GM18861 (cell line): ENCODE measurements around the gene ARHGAP5.
"Not testable (repeated sequence)": the region's sequence is repeated elsewhere in the genome, so short reads cannot be mapped to it uniquely, and the experiment has no call there.

Source experiments
- ATAC-seq: cut with Tn5 transposase; IDR thresholded peaks from one replicate; pipeline ENCODE4 v1.9.1; 2021; ENCODE audit not compliant: unreplicated experiment

The ARHGAP5 gene

GRCh38 chr14:32104308-32104707 is 27.2 kb downstream of the ARHGAP5 start:
- ATAC-seq: no peak

GRCh38 chr14:32104803-32105202 is 27.7 kb downstream of the ARHGAP5 start:
- ATAC-seq: no peak

- no peak for ATAC-seq
Measured at GRCh38 chr14:32109676-32110547, 32.8 kb downstream of the ARHGAP5 start.

GRCh38 chr14:32110548-32110896 is 33.4 kb downstream of the ARHGAP5 start:
- no peak for ATAC-seq

GRCh38 chr14:32121536-32121935 is 44.4 kb downstream of the ARHGAP5 start:
- ATAC-seq: no peak

- no peak for ATAC-seq
Measured at GRCh38 chr14:32121948-32122347, 44.8 kb downstream of the ARHGAP5 start.

GRCh38 chr14:32126899-32127730 is 50.0 kb downstream of the ARHGAP5 start:
- ATAC-seq: not testable (repeated sequence)

- not testable (repeated sequence) for ATAC-seq
Measured at GRCh38 chr14:32127731-32128654, 50.9 kb downstream of the ARHGAP5 start.

GRCh38 chr14:32128703-32129102 is 51.6 kb downstream of the ARHGAP5 start:
- no peak for ATAC-seq

GRCh38 chr14:32129124-32129523 is 52.0 kb downstream of the ARHGAP5 start:
- no peak for ATAC-seq

- not testable (repeated sequence) for ATAC-seq
Measured at GRCh38 chr14:32131689-32132088, 54.6 kb downstream of the ARHGAP5 start.

- no peak for ATAC-seq
Measured at GRCh38 chr14:32134448-32135097, 57.5 kb downstream of the ARHGAP5 start.

- no peak for ATAC-seq
Measured at GRCh38 chr14:32136027-32136825, 59.1 kb downstream of the ARHGAP5 start.

- ATAC-seq: no peak
Measured at GRCh38 chr14:32137313-32137712, 60.2 kb downstream of the ARHGAP5 start.

- no peak for ATAC-seq
Measured at GRCh38 chr14:32137892-32138291, 60.8 kb downstream of the ARHGAP5 start.

GRCh38 chr14:32142341-32142740 is 65.2 kb downstream of the ARHGAP5 start:
- no peak for ATAC-seq

GRCh38 chr14:32142754-32143437 is 65.8 kb downstream of the ARHGAP5 start:
- ATAC-seq: no peak

GRCh38 chr14:32150392-32150791 is 73.3 kb downstream of the ARHGAP5 start:
- ATAC-seq: no peak

GRCh38 chr14:32166029-32166428 is 88.9 kb downstream of the ARHGAP5 start:
- no peak for ATAC-seq
